ENCODE data around the gene EWSR1. TPM values are rescaled to one million over a fixed set of nuclear protein-coding genes. Genes with fewer than 3 reads are reported as not detected.

Gene EWSR1
- total RNA-seq, 1 experiment from 2014 or later: 462 TPM

- H3K27ac ChIP-seq (ENCODE audit: insufficient read length, low read depth, low read length): no peak overlapping the region
- H3K9me3 Mint-ChIP-seq: no peaks in the 10 kb centered on the region
- H2BK120ac ChIP-seq (ENCODE audit: low read depth, low read length, poor library complexity, severe bottlenecking): no peak overlapping the region
- no peak for TF ChIP-seq CTCF (conservative IDR thresholded peaks at IDR 0.05)
- no peak for DNase-seq
- WGBS (ENCODE audit: extremely low coverage, insufficient read length, low lambda C conversion rate): no CpG with 5 or more reads among the region's 11 CpGs
- H3K27me3 Mint-ChIP-seq (ENCODE audit: low read depth): no peaks in the 10 kb centered on the region
- no peak overlapping the region for H4K5ac ChIP-seq (ENCODE audit: insufficient read length, low read depth, low read length)
- H2BK15ac ChIP-seq (ENCODE audit: low read depth, low read length): no peak overlapping the region
- H4K20me1 ChIP-seq (ENCODE audit: control insufficient read depth, insufficient read depth, insufficient read length): peaks cover 3% of the 10 kb centered on the region
- H3K36me3 Mint-ChIP-seq (ENCODE audit: insufficient read depth in 1 of 3, low read depth in 3 of 3): peaks cover 3 to 34% (median 29%) of the 10 kb centered on the region in 3 experiments; a peak in 6 of 7 replicates
- no peaks in the 10 kb centered on the region for H3K9me3 ChIP-seq (ENCODE audit: control insufficient read depth, low read depth, low read length)
- H3K27ac Mint-ChIP-seq: no peak overlapping the region; a peak in 1 of 7 replicates
- no peak overlapping the region for H3T11ph ChIP-seq (ENCODE audit: low read length)
- H2BK12ac ChIP-seq (ENCODE audit: insufficient read length, low read depth, low read length): no peak overlapping the region
- H3K23ac ChIP-seq (ENCODE audit: insufficient read length, low read depth, low read length): no peak overlapping the region
- no peak overlapping the region for H2BK5ac ChIP-seq (ENCODE audit: insufficient read length, low read length)
- H2BK20ac ChIP-seq (ENCODE audit: low read depth, low read length, poor library complexity, severe bottlenecking): no peak overlapping the region
- no peaks in the 10 kb centered on the region for H3K79me1 ChIP-seq (ENCODE audit: insufficient read depth, low read depth, low read length, poor library complexity, severe bottlenecking)
- H3K9ac ChIP-seq (ENCODE audit: extremely low read depth, insufficient read length, low read length): no peak overlapping the region
- H3K27me3 ChIP-seq (ENCODE audit: insufficient read depth, low read length): no peaks in the 10 kb centered on the region
- no peaks in the 10 kb centered on the region for H3K4me1 ChIP-seq (ENCODE audit: insufficient read depth, low read length)
- H3K79me2 ChIP-seq (ENCODE audit: insufficient read depth, low read length): no peaks in the 10 kb centered on the region
- peaks cover 2 to 3% of the 10 kb centered on the region in 2 experiments; a peak in 2 of 4 replicates for H3K4me1 Mint-ChIP-seq
- no peak overlapping the region for H2AK5ac ChIP-seq (ENCODE audit: insufficient read length, low read length)
- H3K56ac ChIP-seq (ENCODE audit: insufficient read length, low read depth, low read length): no peak overlapping the region
- no peak overlapping the region for H3K4me2 ChIP-seq (ENCODE audit: insufficient read depth, insufficient read length, low read length)
- H3K14ac ChIP-seq (ENCODE audit: insufficient read depth, low read length): no peak overlapping the region
- no peak overlapping the region for H3K4me3 Mint-ChIP-seq
- H4K8ac ChIP-seq (replicated peaks; ENCODE audit: insufficient read length, low read depth, low read length): no peak overlapping the region
- no peak overlapping the region for H3K4ac ChIP-seq (ENCODE audit: low read depth, low read length)
- no peak overlapping the region for H3K18ac ChIP-seq (ENCODE audit: insufficient read length, low read depth, low read length)
- H4K91ac ChIP-seq (ENCODE audit: insufficient read length, low read depth, low read length): no peak overlapping the region
- no peaks in the 10 kb centered on the region for H3K23me2 ChIP-seq (ENCODE audit: insufficient read length, low read depth, low read length, poor library complexity, severe bottlenecking)
- no peak overlapping the region for H2AFZ ChIP-seq (ENCODE audit: low read length)
Observed at GRCh38 chr22:29329581-29329980, 61.5 kb downstream of the EWSR1 start.
